Hepatocyte (in vitro differentiated cells): ENCODE data around the gene MAD1L1.

Experiments used
- CTCF ChIP-seq: fragments of 200-600 bp; sonication (generic); IDR thresholded peaks from 2 replicates; pipeline ENCODE4 v1.5.1; 2016; ENCODE audit warnings: antibody characterized with exemption, mild to moderate bottlenecking; ENCODE audit not compliant: poor library complexity
- EZH2 ChIP-seq: fragments of 200-600 bp; sonication (generic); IDR thresholded peaks from 2 replicates; pipeline ENCODE4 v1.6.1; 2016; ENCODE audit warnings: antibody characterized with exemption, mild to moderate bottlenecking, borderline replicate concordance
- EZH2phosphoT487 ChIP-seq: fragments of 200-600 bp; sonication (generic); IDR thresholded peaks from one replicate; pipeline ENCODE4 v1.6.1; 2018; ENCODE audit warnings: antibody characterized with exemption, mild to moderate bottlenecking, low read depth, moderate library complexity; ENCODE audit not compliant: unreplicated experiment, severe bottlenecking

GRCh38 chr7:1893036-1893435 lies 339.7 kb downstream of the MAD1L1 start:
- TF ChIP-seq CTCF (no peak), EZH2 (no peak), EZH2phosphoT487 (no peak)
